Loucy (cell line): ENCODE data around the gene PDZD4.

ENCODE experiments used
- H2AFZ ChIP-seq: fragments of 200-600 bp; sonication (generic); 2 replicates; pipeline ENCODE4 v1.6.0; 2016; ENCODE audit warnings: antibody characterized with exemption, mild to moderate bottlenecking, low read length, moderate library complexity
- H3F3A ChIP-seq: fragments of 200-600 bp; 2 replicates; pipeline ENCODE4 v1.6.0; 2016; ENCODE audit warnings: antibody characterized with exemption, low read depth, mild to moderate bottlenecking
- H3K27me3 ChIP-seq: fragments of 200-600 bp; sonication (generic); 2 replicates; pipeline ENCODE4 v1.6.1; 2014; ENCODE audit warnings: low read length, mild to moderate bottlenecking; ENCODE audit not compliant: insufficient read depth, poor library complexity, severe bottlenecking
- H3K36me3 ChIP-seq: fragments of 200-600 bp; sonication (generic); 2 replicates; pipeline ENCODE4 v1.6.1; 2016; ENCODE audit warnings: low read length; ENCODE audit not compliant: insufficient read depth
- H3K4me1 ChIP-seq: fragments of 200-600 bp; sonication (generic); 2 replicates; pipeline ENCODE4 v1.5.1; 2014; ENCODE audit warnings: low read length, mild to moderate bottlenecking; ENCODE audit not compliant: insufficient read depth, poor library complexity, severe bottlenecking
- H3K4me2 ChIP-seq: fragments of 200-600 bp; sonication (generic); 2 replicates; pipeline ENCODE4 v1.6.0; 2014; ENCODE audit warnings: antibody characterized with exemption, low read length, low read depth, mild to moderate bottlenecking; ENCODE audit not compliant: poor library complexity, severe bottlenecking
- H3K4me3 ChIP-seq: fragments of 200-600 bp; sonication (generic); 2 replicates; pipeline ENCODE4 v1.5.1; 2014; ENCODE audit warnings: low read length, mild to moderate bottlenecking, mixed read lengths; ENCODE audit not compliant: poor library complexity, severe bottlenecking
- H3K79me2 ChIP-seq: fragments of 200-600 bp; sonication (generic); 2 replicates; pipeline ENCODE4 v1.6.1; 2014; ENCODE audit warnings: low read length; ENCODE audit not compliant: insufficient read depth
- H3K9ac ChIP-seq: fragments of 200-600 bp; sonication (generic); 2 replicates; pipeline ENCODE4 v1.6.0; 2014; ENCODE audit warnings: mild to moderate bottlenecking, low read depth, low read length, moderate library complexity; ENCODE audit not compliant: poor library complexity, severe bottlenecking
- H3K9me2 ChIP-seq: fragments of 200-600 bp; sonication (generic); replicated peaks from 2 replicates; pipeline ENCODE4 v1.6.1; 2016; ENCODE audit warnings: low read depth, low read length, mixed read lengths
- H3K9me3 ChIP-seq: fragments of 200-600 bp; sonication (generic); 2 replicates; pipeline ENCODE4 v1.6.1; 2014; ENCODE audit warnings: mild to moderate bottlenecking, antibody characterized with exemption, low read length, low read depth; ENCODE audit not compliant: insufficient read depth
- H4K20me1 ChIP-seq: fragments of 200-600 bp; sonication (generic); 2 replicates; pipeline ENCODE4 v1.6.0; 2014; ENCODE audit warnings: antibody characterized with exemption, low read length, mild to moderate bottlenecking; ENCODE audit not compliant: insufficient read depth, poor library complexity, severe bottlenecking
- EZH2phosphoT487 ChIP-seq: fragments of 200-600 bp; IDR thresholded peaks from 2 replicates; pipeline ENCODE4 v1.6.1; 2018; ENCODE audit warnings: antibody characterized with exemption, mild to moderate bottlenecking, moderate library complexity, borderline replicate concordance
- TF ChIP-seq, protein P1 (sequence below): fragments of 200-600 bp; sonication (generic); conservative IDR thresholded peaks from 2 replicates; pipeline ENCODE4 v1.5.1; 2014; ENCODE audit warnings: mild to moderate bottlenecking, antibody characterized with exemption, low read length

PDZD4 gene

DNA sequence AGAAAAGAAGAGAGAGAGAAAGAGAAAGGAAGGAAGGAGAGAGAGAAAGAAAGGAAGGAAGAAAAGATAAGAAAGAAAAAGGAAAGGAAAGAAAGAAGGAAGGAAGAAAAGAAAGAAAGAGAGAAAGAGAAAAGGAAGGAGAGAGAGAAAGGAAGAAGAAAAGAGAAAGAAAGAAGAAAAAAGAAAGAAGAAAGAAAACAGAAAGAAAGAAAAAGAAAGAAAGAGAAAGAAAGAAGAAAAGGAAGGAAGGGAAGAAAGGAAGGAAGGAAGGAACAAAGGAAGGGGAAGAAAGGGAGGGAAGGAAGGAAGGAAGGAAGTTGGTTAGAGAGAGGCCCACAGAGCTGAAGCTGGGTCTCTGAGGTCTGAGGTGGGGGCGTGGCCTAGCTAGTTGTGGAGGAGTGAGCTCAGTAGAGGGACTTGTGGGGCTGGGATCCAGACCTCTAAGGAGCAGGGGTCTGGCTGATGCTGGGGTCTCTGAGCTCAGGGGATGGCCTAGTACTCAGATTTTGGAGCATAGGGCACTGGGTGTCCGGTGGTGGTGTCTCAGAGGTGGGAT, 27.1 kb upstream of the PDZD4 start:
- Histone ChIP-seq H3K36me3 (no peaks in the 10 kb centered on the region), H3K9ac (no peak overlapping the region), H3K4me2 (no peak overlapping the region), H3F3A (no peaks in the 10 kb centered on the region), H3K9me3 (no peaks in the 10 kb centered on the region), H2AFZ (no peak overlapping the region), H3K9me2 (no peaks in the 10 kb centered on the region), H3K27me3 (no peaks in the 10 kb centered on the region), H3K4me1 (peaks cover 3% of the 10 kb centered on the region), H3K4me3 (no peak overlapping the region), H3K79me2 (no peaks in the 10 kb centered on the region), H4K20me1 (no peaks in the 10 kb centered on the region)
- no peak for TF ChIP-seq EZH2phosphoT487
- TF ChIP-seq, protein P1, sequence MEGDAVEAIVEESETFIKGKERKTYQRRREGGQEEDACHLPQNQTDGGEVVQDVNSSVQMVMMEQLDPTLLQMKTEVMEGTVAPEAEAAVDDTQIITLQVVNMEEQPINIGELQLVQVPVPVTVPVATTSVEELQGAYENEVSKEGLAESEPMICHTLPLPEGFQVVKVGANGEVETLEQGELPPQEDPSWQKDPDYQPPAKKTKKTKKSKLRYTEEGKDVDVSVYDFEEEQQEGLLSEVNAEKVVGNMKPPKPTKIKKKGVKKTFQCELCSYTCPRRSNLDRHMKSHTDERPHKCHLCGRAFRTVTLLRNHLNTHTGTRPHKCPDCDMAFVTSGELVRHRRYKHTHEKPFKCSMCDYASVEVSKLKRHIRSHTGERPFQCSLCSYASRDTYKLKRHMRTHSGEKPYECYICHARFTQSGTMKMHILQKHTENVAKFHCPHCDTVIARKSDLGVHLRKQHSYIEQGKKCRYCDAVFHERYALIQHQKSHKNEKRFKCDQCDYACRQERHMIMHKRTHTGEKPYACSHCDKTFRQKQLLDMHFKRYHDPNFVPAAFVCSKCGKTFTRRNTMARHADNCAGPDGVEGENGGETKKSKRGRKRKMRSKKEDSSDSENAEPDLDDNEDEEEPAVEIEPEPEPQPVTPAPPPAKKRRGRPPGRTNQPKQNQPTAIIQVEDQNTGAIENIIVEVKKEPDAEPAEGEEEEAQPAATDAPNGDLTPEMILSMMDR: no peak

DNA sequence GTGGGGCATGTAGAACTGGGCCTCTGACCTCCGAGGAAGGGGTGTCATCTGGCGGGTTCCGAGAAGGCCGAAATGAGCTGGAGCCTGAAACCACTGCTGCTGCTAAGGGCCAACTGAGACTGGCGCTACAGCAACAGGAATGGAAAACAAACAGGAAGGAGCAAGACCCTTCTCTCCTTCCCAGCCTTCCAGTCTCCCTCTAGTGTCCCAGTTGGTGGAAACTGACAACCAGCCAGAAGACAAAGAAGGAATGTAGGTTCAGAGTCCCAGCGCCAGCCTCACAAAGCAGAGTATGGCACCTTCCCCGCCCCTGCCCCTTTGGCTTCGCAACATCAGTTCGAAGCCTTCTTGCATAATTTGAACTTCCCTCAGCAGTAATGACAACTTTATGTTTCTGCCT, 24.4 kb upstream of the PDZD4 start:
- no peaks in the 10 kb centered on the region for H3K9me3 ChIP-seq
- TF ChIP-seq EZH2phosphoT487: no peak
- TF ChIP-seq, protein P1: no peak
- no peak overlapping the region for H2AFZ ChIP-seq
- no peak overlapping the region for H3K4me3 ChIP-seq
- H3K79me2 ChIP-seq: no peaks in the 10 kb centered on the region
- no peaks in the 10 kb centered on the region for H3K9me2 ChIP-seq
- peaks cover 3% of the 10 kb centered on the region for H3K4me1 ChIP-seq
- H3K36me3 ChIP-seq: no peaks in the 10 kb centered on the region
- no peaks in the 10 kb centered on the region for H4K20me1 ChIP-seq
- no peaks in the 10 kb centered on the region for H3F3A ChIP-seq
- H3K27me3 ChIP-seq: no peaks in the 10 kb centered on the region
- H3K4me2 ChIP-seq: no peak overlapping the region
- H3K9ac ChIP-seq: no peak overlapping the region

DNA sequence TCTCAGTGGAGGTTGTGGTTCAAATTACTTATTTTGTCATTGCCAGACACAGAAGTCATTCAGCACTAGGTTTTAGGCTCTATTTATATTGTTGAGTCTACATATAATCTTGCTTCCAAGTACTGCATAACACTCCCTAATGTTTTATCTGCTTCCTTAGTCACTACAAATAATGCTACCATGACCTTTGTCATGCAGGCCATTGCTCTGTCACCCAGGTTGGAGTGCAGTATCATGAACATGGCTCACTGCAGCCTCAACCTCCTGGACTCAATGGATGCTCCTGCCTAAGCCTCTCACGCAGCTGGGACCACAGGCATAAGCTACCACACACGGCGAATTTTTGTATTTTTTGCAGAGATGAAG, 23.5 kb upstream of the PDZD4 start:
- Histone ChIP-seq H3F3A (no peaks in the 10 kb centered on the region), H3K4me2 (no peak overlapping the region), H4K20me1 (no peaks in the 10 kb centered on the region), H3K9me2 (no peaks in the 10 kb centered on the region), H3K36me3 (no peaks in the 10 kb centered on the region), H3K79me2 (no peaks in the 10 kb centered on the region), H3K4me1 (peaks cover 3% of the 10 kb centered on the region), H3K9me3 (no peaks in the 10 kb centered on the region), H3K9ac (no peak overlapping the region), H3K27me3 (no peaks in the 10 kb centered on the region), H2AFZ (no peak overlapping the region), H3K4me3 (no peak overlapping the region)
- TF ChIP-seq, protein P1: no peak
- TF ChIP-seq EZH2phosphoT487: no peak
